MM.1S (cell line): ENCODE data around the gene SNTG2.
"Not testable (repeated sequence)": the region's sequence is repeated elsewhere in the genome, so short reads cannot be mapped to it uniquely, and the experiment has no call there.

Source experiments
- CTCF ChIP-seq: fragments of 300-600 bp; sonication (generic); IDR thresholded peaks from 2 replicates; pipeline ENCODE4 v1.5.1; 2016; ENCODE audit warnings: antibody characterized with exemption, low read length, mixed read lengths
- EZH2phosphoT487 ChIP-seq: fragments of 300-600 bp; sonication (generic); IDR thresholded peaks from 2 replicates; pipeline ENCODE4 v1.6.1; 2018; ENCODE audit warnings: antibody characterized with exemption, low read length

GRCh38 chr2:1229596-1229995 lies 278.9 kb downstream of the SNTG2 start:
- not testable (repeated sequence) for TF ChIP-seq CTCF, EZH2phosphoT487
